NCI-H2196 (cell line): ENCODE data around the gene ZNF43.
"Not testable (repeated sequence)": the region's sequence is repeated elsewhere in the genome, so short reads cannot be mapped to it uniquely, and the experiment has no call there.

Experiments
- DNase-seq: peaks from one replicate; lab custom pipeline; 2025; ENCODE audit not compliant: unreplicated experiment; lab: John Stamatoyannopoulos, UW

The ZNF43 gene

DNA sequence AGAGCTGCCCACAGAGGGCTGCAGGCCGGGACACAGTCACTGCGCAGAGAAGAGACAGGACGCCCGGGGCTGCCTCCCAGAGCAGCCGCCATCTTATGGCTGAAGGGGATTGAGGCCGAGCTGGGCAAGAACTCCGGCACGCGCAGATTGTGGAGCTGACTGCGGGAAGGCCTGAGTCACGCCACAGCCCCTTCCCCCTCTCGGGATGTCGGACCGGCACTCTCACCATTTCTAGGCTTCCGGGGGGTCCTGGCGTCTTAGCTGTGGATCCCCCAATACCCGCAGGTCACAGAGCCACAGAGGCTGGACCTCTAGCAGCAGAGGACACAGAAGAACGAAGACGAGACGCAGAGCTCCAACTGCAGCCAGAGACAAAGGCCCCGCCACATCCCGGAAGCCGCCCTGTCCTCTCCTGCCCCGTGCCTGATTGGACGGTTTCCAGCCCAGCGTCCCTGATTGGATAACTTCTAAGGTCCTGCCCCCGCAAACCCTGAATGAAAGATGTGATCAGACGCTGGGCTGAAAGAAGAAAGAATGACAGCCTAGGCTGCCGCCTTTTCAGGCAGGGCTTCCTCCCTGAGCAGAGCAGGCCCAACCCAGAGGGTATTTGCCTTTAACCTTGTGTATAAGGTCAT lies at the start of gene ZNF43:
Gene ZNF43, minus strand, starts transcription at position 373 of the 635 bp plus-strand sequence. Its CDS starts 144 bp downstream, at position 229.
- DNase-seq = peak; percentile 96

DNA sequence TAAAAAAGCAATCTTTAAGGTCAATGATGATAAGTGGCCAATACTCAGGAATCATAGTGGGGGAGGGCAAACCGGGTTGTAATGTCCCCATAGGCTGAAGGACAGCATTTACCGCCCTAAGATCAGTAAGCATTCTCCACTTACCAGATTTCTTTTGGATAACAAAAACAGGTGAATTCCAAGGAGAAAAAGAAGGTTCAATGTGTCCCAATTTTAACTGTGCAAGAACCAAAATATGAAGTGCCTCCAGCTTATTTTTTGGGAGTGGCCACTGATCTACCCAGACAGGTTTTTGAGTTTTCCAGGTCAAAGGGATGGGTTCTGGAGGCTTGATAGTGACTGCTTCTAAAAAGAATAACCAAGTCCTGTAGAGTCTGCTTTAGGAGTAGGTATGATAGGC lies 49.5 kb upstream of the ZNF43 start:
- not testable (repeated sequence) for DNase-seq

GRCh38 chr19:21884786-21885185 lies 48.8 kb upstream of the ZNF43 start:
- DNase-seq = not testable (repeated sequence)

- DNase-seq = no peak
These were observed 47.5 kb upstream of the ZNF43 start for GRCh38 chr19:21883516-21883915.

DNA sequence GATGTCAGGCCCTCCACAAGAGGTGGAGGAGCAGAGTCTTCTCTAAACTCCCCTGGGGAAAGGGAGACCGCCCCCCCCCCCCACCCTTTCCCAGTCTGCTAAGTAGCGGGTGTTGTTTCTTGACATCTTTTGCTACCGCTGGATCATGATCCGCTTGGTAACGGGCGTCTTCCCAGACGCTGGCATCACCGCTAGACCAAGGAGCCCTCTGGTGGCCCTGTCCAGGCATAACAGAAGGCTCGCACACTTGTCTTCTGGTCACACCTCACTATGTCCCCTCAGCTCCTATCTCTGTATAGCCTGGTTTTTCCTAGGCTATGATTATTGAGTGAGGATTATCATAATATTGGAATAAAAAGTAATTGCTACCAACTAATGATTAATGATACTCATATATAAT lies 44.8 kb upstream of the ZNF43 start:
- not testable (repeated sequence) for DNase-seq

GRCh38 chr19:21878646-21879045 lies 42.7 kb upstream of the ZNF43 start:
- DNase-seq = no peak

DNA sequence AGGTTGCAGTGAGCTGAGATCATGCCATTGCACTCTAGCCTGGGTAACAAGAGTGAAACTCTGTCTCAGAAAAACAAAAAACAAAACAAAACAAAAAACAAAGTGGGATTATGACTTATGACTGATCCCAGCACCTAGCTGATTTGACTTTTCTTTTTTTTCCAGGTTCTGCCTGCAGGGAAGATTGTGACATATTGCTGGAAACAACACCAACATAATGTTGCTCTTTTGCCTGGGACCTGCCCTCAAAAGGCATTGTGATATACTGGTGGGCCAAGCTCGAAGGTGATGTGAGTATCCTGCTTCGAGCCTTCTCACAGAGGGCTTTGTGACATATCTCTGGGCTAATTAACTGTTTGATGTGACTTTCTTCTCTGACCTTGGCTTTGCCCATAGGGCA lies 42.0 kb upstream of the ZNF43 start:
- no peak for DNase-seq

DNA sequence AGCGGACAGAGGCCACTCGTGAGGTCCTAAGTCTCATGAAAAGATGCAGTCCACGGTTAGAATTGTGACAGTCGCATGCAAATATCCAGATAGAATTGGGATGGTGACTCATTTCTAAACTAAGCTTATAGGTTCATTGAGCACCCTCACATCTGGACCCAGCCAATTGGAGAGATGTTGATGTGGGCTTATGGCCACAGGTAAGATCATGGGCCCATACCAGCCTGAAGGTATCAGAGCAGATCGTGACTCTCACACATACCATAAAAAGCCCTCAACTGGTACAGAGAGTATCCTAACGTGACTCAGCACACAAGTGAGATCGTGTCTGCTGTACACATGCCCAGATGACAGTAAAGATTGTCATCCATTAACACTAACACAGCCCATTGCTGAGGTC lies 40.6 kb upstream of the ZNF43 start:
- DNase-seq = not testable (repeated sequence)

DNA sequence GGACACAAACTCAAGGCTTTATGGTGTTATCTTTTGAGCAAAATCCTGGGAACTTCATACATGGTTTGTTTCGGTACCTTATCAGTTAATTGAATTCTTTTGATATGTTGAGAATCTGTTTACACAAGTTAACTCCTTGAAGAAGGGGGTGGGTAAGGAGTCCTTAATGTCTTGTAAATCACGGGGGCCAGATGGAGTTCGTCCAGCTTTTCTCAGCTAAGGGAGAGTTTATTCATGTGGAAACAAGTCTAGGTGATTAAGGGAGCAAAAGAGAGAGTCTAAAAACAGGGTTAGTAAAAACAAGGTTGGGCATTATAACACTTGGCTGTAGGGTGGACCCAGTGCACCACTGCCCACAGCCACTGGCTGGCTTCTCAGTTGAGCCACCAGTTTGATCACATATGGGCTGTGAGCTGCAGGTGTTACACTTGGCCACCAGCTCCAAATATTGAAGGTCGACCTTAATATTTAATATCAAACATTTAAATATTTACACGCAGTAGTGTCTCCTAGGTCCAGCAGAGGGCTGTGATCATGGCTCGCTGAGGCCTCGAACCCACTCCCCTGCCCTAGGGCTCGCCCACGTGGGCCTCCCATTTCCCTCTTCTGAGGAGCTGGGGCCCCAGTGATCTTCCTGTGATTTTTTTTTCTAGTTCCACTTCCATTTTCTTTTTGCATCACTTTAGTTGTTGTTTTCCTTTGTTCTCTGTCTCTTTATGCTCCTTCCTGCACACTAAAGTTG lies 21.0 kb upstream of the ZNF43 start:
- DNase-seq = no peak

DNA sequence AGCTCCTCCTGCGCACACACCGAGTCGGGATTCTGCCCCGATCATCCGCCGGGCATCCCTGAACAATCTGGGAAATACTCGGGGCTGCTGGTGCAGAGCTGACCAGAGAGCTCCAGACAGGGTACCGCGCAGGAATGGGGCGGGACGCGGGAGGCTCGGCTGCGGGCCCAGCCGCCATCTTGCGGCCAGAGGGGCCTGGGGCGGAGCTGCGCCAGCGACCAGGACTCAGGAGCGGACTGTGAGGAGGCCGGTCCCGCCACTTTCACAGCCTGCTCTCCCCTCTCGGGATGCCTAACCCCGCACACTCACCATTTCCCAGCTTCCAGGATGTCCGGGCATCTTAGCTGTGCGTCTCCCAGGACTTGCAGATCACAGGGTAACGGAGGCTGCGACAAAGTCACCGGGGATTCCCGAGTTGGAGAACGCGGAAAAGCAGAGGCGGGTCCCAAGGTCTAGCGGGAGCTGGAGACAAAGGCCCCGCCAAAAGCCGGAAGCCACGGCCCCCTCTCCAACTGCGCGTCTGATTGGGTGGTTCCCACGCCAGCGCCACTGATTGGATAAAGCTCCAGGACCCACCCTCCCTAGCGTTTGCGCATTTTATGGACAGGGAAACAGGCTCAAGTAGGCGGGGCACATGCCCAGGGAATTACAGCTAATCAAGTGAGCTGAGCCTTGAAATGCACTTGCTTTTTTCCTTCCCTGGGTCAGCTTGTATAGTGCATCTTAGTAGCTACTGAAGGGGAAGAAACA lies 15.8 kb upstream of the ZNF43 start:
- DNase-seq = peak; percentile 93

GRCh38 chr19:21850656-21851255 lies 14.8 kb upstream of the ZNF43 start:
- no peak for DNase-seq

GRCh38 chr19:21848706-21849105 lies 12.7 kb upstream of the ZNF43 start:
- DNase-seq = peak; percentile 15

GRCh38 chr19:21843081-21843480 lies 7.1 kb upstream of the ZNF43 start:
- DNase-seq = no peak

- DNase-seq = no peak
These were observed 5.6 kb upstream of the ZNF43 start for GRCh38 chr19:21841488-21842097.

DNA sequence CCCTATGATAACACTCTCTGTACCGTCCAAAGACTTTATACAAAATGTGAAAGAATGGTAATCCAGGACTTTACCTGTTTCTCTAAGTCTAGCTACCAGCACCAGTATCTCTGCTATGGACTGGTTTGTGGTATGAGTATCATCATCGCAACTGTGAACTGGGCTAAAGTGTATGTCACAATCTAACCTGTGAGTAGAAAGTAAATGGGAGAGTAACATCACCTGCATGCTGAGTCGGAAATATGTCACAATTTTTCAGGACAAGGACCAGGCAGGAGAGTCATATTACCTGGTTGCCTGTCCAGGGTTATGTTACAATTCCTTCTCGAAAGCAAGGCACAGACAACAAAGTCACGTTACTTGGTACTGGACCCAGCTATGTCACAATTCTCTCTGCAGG lies 5.1 kb upstream of the ZNF43 start:
- DNase-seq = no peak

DNA sequence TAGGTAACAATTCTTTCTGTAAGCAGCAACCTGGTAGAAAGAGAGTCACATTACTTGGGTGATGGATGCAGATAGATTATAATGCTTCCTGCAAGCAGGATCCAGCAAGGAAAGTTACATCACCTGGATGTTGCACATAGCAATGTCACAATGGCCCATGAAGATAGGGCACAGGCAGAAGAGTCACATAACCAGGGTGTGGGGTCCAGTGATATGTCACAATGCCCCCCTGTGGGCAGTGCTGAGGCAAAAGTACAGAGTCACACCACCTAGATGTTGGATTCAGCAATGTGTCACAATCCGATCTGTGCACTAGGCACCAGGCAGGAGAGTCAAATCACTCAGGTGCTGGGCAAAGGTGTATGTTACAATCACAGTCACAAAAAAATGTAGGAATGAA lies 4.0 kb upstream of the ZNF43 start:
- no peak for DNase-seq

DNA sequence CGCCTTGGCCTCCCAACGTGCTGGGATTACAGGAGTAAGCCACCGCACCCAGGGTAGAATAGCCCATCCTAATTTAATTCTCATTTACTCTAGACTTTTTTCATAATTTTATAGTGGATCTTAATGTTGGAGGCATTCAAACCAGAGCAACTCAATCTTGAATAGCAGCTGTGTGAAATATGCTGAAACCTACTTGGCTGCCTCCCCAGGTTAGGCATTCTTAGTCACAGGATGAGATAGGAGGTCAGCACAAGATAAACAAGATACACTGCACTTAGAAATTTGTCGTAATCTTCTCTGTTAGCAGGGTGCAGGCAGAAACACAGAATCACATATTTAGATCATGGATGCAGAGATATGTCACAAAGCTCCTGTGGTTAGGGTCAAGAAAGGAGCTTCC lies 2.7 kb upstream of the ZNF43 start:
- DNase-seq = no peak

- no peak for DNase-seq
These were observed 563 bp downstream of the ZNF43 start for GRCh38 chr19:21835429-21835809.

DNA sequence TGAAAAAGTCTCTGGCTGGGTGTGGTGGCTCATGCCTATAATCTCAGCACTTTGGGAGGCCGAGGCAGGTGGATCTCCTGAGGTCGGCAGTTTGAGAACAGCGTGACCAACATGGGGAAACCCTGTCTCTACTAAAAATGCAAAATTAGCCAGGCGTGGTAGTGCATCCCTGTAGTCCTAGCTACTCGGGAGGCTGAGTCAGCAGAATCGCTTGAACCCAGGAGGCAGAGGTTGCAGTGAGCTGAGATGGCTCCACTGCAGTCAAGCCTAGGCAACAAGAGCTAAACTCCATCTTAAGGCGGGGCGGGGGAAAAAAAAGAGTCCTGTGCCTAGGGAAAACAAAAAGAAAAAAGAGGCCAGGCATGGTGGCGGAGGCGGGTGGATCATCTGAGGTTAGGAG lies 2.2 kb downstream of the ZNF43 start:
- no peak for DNase-seq

DNA sequence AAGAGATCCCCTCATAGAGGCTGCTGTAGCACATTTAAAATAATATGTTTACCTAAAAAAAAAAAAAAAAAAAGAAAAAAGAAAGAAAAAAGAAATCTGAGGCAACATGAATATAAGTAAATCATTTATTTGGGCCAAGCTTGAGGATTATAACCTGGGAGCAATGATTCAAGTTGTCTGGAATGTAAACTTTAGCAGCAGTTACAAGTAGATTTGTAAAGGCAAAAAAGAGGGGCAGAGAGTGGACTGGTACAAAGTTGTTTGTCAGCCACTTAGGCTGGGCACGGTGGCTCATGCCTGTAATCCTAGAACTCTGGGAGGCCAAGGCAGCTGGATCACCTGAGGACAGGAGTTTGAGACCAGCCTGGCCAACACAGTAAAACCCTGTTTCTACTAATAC lies 11.3 kb downstream of the ZNF43 start:
- DNase-seq = no peak

- no peak for DNase-seq
These were observed 12.8 kb downstream of the ZNF43 start for GRCh38 chr19:21823224-21823623.
